SK-N-SH treated with all-trans-retinoic acid at 6 μM for 48 hours (cell line): ENCODE data around the gene FAM199X.
"Not testable (repeated sequence)": the region's sequence is repeated elsewhere in the genome, so short reads cannot be mapped to it uniquely, and the experiment has no call there.

Source experiments
- ATAC-seq: fragments of 200-7000 bp; cut with Tn5 transposase; 3 replicates; pipeline ENCODE4 v1.9.1; 2020; ENCODE audit warnings: mild to moderate bottlenecking, moderate library complexity
- ARNTL ChIP-seq: fragments of 450-650 bp; formaldehyde crosslinking; IDR thresholded peaks from 2 replicates; pipeline ENCODE4 v1.5.0; 2020; ENCODE audit warnings: low read depth, mild to moderate bottlenecking, moderate library complexity, borderline replicate concordance
- CSDC2 ChIP-seq: fragments of 250-450 bp; sonication (Bioruptor Pico); IDR thresholded peaks from 2 replicates; pipeline ENCODE4 v1.5.0; 2020; ENCODE audit warnings: mild to moderate bottlenecking, moderate library complexity
- GLIS3 ChIP-seq: fragments of 250-450 bp; sonication (Bioruptor Pico); IDR thresholded peaks from 2 replicates; pipeline ENCODE4 v1.5.0; 2020; ENCODE audit warnings: mild to moderate bottlenecking, moderate library complexity
- ISL1 ChIP-seq: fragments of 250-450 bp; sonication (Bioruptor Pico); IDR thresholded peaks from 2 replicates; pipeline ENCODE4 v2.1.2; 2022; ENCODE audit warnings: mild to moderate bottlenecking, moderate library complexity
- PPARA ChIP-seq: fragments of 250-450 bp; sonication (Bioruptor Pico); IDR thresholded peaks from 2 replicates; pipeline ENCODE4 v1.5.0; 2020; ENCODE audit warnings: mild to moderate bottlenecking, borderline replicate concordance
- SNAI2 ChIP-seq: fragments of 250-450 bp; sonication (Bioruptor Pico); IDR thresholded peaks from 2 replicates; pipeline ENCODE4 v1.5.0; 2020; ENCODE audit warnings: mild to moderate bottlenecking, moderate library complexity
- ZFP3 ChIP-seq: fragments of 250-450 bp; sonication (Bioruptor Pico); IDR thresholded peaks from 2 replicates; pipeline ENCODE4 v1.5.0; 2020; ENCODE audit warnings: mild to moderate bottlenecking, moderate library complexity
- ZNF8 ChIP-seq: fragments of 450-650 bp; formaldehyde crosslinking; IDR thresholded peaks from 2 replicates; pipeline ENCODE4 v1.5.0; 2020; ENCODE audit warnings: mild to moderate bottlenecking, moderate library complexity
- TF ChIP-seq, protein P1 (sequence below): fragments of 250-450 bp; sonication (Bioruptor Pico); IDR thresholded peaks from 2 replicates; pipeline ENCODE4 v1.5.1; 2020; ENCODE audit warnings: low read depth, mild to moderate bottlenecking, moderate library complexity
- TF ChIP-seq, protein P2 (sequence below): fragments of 250-450 bp; sonication (Bioruptor Pico); IDR thresholded peaks from 2 replicates; pipeline ENCODE4 v1.8.0; 2021; ENCODE audit warnings: low read depth, mild to moderate bottlenecking, moderate library complexity, borderline replicate concordance

Gene FAM199X

DNA sequence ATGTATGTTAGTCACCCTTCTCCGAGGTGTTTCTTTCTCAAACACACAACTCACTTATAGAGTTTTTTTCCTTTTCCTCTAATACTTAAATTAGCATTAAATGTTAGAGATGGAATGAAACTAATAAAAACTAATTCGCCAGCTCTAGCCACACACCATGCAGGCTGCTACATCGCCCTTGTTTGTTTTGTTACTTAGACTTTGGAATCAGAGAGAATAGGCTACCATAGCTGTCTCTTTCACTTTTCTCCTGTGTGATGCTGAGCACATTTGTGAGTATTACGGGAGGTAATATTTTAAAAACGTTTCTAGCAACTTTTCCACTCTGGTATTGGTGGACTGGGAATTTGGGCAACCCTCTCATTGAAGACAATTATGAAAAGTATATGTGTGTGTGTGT lies 44.9 kb downstream of the FAM199X start:
- TF ChIP-seq GLIS3 (CRISPR knock-in tag), result no peak
- TF ChIP-seq, protein P1, sequence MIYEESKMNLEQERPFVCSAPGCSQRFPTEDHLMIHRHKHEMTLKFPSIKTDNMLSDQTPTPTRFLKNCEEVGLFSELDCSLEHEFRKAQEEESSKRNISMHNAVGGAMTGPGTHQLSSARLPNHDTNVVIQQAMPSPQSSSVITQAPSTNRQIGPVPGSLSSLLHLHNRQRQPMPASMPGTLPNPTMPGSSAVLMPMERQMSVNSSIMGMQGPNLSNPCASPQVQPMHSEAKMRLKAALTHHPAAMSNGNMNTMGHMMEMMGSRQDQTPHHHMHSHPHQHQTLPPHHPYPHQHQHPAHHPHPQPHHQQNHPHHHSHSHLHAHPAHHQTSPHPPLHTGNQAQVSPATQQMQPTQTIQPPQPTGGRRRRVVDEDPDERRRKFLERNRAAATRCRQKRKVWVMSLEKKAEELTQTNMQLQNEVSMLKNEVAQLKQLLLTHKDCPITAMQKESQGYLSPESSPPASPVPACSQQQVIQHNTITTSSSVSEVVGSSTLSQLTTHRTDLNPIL (CRISPR knock-in tag), result no peak
- TF ChIP-seq SNAI2 (CRISPR knock-in tag), result no peak
- no peak for TF ChIP-seq ISL1
- no peak for TF ChIP-seq ARNTL
- TF ChIP-seq, protein P2, sequence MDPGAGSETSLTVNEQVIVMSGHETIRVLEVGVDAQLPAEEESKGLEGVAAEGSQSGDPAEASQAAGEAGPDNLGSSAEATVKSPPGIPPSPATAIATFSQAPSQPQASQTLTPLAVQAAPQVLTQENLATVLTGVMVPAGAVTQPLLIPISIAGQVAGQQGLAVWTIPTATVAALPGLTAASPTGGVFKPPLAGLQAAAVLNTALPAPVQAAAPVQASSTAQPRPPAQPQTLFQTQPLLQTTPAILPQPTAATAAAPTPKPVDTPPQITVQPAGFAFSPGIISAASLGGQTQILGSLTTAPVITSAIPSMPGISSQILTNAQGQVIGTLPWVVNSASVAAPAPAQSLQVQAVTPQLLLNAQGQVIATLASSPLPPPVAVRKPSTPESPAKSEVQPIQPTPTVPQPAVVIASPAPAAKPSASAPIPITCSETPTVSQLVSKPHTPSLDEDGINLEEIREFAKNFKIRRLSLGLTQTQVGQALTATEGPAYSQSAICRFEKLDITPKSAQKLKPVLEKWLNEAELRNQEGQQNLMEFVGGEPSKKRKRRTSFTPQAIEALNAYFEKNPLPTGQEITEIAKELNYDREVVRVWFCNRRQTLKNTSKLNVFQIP, result no peak
- TF ChIP-seq ZNF8 (CRISPR knock-in tag), result no peak
- no peak for TF ChIP-seq PPARA (CRISPR knock-in tag)
- TF ChIP-seq CSDC2 (CRISPR knock-in tag), result no peak
- no peak for TF ChIP-seq ZFP3
- no peak for ATAC-seq

DNA sequence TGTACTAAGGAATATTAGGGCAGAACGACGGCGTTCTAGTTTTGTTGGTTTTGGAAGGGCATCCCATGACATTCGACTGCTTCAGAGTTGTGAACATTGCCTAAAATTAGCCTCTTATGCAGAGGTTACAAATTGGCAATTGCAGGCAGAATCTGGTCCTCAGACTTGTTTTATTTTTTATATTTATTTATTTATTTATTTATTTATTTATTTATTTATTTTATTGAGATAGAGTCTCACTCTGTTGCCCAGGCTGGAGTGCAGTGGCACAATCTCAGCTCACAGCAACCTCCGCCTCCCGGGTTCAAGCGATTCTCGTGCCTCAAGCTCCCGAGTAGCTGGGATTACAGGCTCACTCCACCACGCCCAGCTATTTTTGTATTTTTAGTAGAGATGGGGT lies 63.8 kb downstream of the FAM199X start:
- ATAC-seq, result not testable (repeated sequence)
